ENCODE measurements around the gene ALK.

DNA sequence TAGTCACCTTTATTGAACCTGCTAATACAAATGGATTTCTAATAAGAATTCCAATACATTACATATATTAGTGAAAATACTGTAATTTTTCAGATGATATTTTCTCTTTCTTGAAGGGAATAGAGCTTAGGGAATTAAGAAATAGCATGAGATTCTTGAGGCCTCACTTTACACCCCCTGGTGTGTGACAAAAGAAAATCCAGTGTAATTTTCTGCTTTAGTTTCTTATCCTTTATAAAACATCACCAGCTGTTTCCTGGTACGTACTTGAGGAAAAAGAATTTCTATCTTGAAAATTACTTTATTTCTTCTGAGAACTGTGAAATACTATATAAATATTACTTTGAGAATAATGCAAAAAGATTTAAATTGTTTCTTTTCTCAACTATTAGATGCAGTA lies 734.6 kb downstream of the ALK start:
- TF ChIP-seq, protein P1, sequence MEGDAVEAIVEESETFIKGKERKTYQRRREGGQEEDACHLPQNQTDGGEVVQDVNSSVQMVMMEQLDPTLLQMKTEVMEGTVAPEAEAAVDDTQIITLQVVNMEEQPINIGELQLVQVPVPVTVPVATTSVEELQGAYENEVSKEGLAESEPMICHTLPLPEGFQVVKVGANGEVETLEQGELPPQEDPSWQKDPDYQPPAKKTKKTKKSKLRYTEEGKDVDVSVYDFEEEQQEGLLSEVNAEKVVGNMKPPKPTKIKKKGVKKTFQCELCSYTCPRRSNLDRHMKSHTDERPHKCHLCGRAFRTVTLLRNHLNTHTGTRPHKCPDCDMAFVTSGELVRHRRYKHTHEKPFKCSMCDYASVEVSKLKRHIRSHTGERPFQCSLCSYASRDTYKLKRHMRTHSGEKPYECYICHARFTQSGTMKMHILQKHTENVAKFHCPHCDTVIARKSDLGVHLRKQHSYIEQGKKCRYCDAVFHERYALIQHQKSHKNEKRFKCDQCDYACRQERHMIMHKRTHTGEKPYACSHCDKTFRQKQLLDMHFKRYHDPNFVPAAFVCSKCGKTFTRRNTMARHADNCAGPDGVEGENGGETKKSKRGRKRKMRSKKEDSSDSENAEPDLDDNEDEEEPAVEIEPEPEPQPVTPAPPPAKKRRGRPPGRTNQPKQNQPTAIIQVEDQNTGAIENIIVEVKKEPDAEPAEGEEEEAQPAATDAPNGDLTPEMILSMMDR (conservative IDR thresholded peaks at IDR 0.05; ENCODE audit: low read depth, low read length), result no peak
- no peak for TF ChIP-seq EZH2 (IDR thresholded peaks at IDR 0.05; ENCODE audit: low read length, unreplicated experiment)
- no peak for TF ChIP-seq EZH2phosphoT487 (IDR thresholded peaks at IDR 0.05; ENCODE audit: borderline replicate concordance, low read length)
